ENCODE results near the gene MYLK.

The MYLK gene

GRCh38 chr3:123670743-123671142 is 213.4 kb downstream of the MYLK start:
- Histone ChIP-seq H3K18ac (ENCODE audit: low read length) (no peak overlapping the region), H4K91ac (ENCODE audit: low read depth, low read length, poor library complexity) (no peak overlapping the region), H3K9ac (ENCODE audit: low read depth, low read length, poor library complexity) (no peak overlapping the region), H2BK120ac (ENCODE audit: low read depth, low read length) (no peak overlapping the region), H2AFZ (ENCODE audit: low read length) (no peak overlapping the region), H2BK12ac (ENCODE audit: low read length) (no peak overlapping the region), H3K9me3 (replicated peaks in 1 of 2; ENCODE audit: control insufficient read depth in 2 of 2, insufficient read depth in 1 of 2, low read depth in 1 of 2, low read length in 2 of 2) (no peaks in the 10 kb centered on the region), H3K4me3 (ENCODE audit: low read length in 2 of 2) (no peak overlapping the region), H3K27me3 (ENCODE audit: control insufficient read depth in 3 of 3, insufficient read depth in 3 of 3, low read depth in 1 of 3, low read length in 3 of 3) (no peaks in the 10 kb centered on the region), H2BK5ac (ENCODE audit: low read length) (no peak overlapping the region), H3K4me1 (ENCODE audit: control insufficient read depth in 2 of 2, insufficient read depth in 1 of 2, low read depth in 1 of 2, low read length in 2 of 2) (no peaks in the 10 kb centered on the region), H4K8ac (ENCODE audit: low read depth, low read length) (no peak overlapping the region), H3K4ac (ENCODE audit: low read length) (no peak overlapping the region), H3K36me3 (replicated peaks in 1 of 2; ENCODE audit: control insufficient read depth in 2 of 2, insufficient read depth in 2 of 2, low read length in 2 of 2) (peaks cover 11 to 12% of the 10 kb centered on the region in 2 donors), H3K4me2 (ENCODE audit: insufficient read depth, low read length, poor library complexity, severe bottlenecking) (no peak overlapping the region), H3K23ac (ENCODE audit: low read depth, low read length, poor library complexity) (no peak overlapping the region), H3K14ac (ENCODE audit: low read length) (no peak overlapping the region), H3K79me1 (ENCODE audit: low read depth, low read length) (no peaks in the 10 kb centered on the region), H2AK5ac (ENCODE audit: low read depth, low read length) (no peak overlapping the region), H2BK15ac (ENCODE audit: low read length) (no peak overlapping the region), H3K27ac (replicated peaks; ENCODE audit: low read length) (no peak overlapping the region)
- WGBS, 2 donors (ENCODE audit: extremely low coverage in 2 of 2, insufficient read length in 2 of 2, insufficient replicate concordance in 1 of 2), result no CpG with 5 or more reads among the region's 3 CpGs
- no peak for DNase-seq (ENCODE audit: low spot score)

DNA sequence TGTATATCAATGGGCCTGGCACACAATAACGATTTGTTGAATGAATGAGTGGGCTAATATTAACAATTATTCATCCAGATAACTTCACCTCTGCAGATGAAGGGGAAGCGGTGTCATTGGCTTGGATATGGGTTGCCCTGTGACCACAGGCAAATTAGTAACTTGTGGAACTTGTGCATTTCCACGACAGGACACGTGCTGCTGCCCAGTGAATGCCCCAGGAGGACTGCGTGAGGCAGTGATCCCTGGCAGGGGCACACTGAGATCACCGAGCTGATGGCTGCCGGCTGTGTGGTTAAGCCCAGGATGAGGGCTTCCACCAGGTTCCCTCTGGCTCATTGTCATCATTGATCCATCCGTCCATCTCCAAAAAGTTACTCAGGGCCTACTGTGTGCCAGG is 215.2 kb downstream of the MYLK start:
- no CpG with 5 or more reads among the region's 8 CpGs for WGBS, 2 donors (ENCODE audit: extremely low coverage in 2 of 2, insufficient read length in 2 of 2, insufficient replicate concordance in 1 of 2)
- no peak overlapping the region for H2AFZ ChIP-seq (ENCODE audit: low read length)
- no peak for DNase-seq (ENCODE audit: low spot score)

GRCh38 chr3:123667784-123668183 is 216.3 kb downstream of the MYLK start:
- no CpG with 5 or more reads among the region's 6 CpGs for WGBS, 2 donors (ENCODE audit: extremely low coverage in 2 of 2, insufficient read length in 2 of 2, insufficient replicate concordance in 1 of 2)
- no peaks in the 10 kb centered on the region for H3K79me1 ChIP-seq (ENCODE audit: low read depth, low read length)

More for the DNA sequence above, 215.2 kb downstream of the MYLK start:
- no peak overlapping the region for H3K27ac ChIP-seq (replicated peaks; ENCODE audit: low read length)
- H3K4me1 ChIP-seq (ENCODE audit: control insufficient read depth in 2 of 2, insufficient read depth in 1 of 2, low read depth in 1 of 2, low read length in 2 of 2), result no peaks in the 10 kb centered on the region
- no peak overlapping the region for H3K4ac ChIP-seq (ENCODE audit: low read length)
- no peak overlapping the region for H3K9ac ChIP-seq (ENCODE audit: low read depth, low read length, poor library complexity)
- H4K8ac ChIP-seq (ENCODE audit: low read depth, low read length), result no peak overlapping the region
- H3K18ac ChIP-seq (ENCODE audit: low read length), result no peak overlapping the region
- H3K23ac ChIP-seq (ENCODE audit: low read depth, low read length, poor library complexity), result no peak overlapping the region
- H3K4me2 ChIP-seq (ENCODE audit: insufficient read depth, low read length, poor library complexity, severe bottlenecking), result no peak overlapping the region
- H4K91ac ChIP-seq (ENCODE audit: low read depth, low read length, poor library complexity), result no peak overlapping the region
- H2BK5ac ChIP-seq (ENCODE audit: low read length), result no peak overlapping the region
- no peak overlapping the region for H2BK12ac ChIP-seq (ENCODE audit: low read length)
- no peaks in the 10 kb centered on the region for H3K79me1 ChIP-seq (ENCODE audit: low read depth, low read length)
- no peak overlapping the region for H2BK120ac ChIP-seq (ENCODE audit: low read depth, low read length)
- H3K14ac ChIP-seq (ENCODE audit: low read length), result no peak overlapping the region
- H3K36me3 ChIP-seq (replicated peaks in 1 of 2; ENCODE audit: control insufficient read depth in 2 of 2, insufficient read depth in 2 of 2, low read length in 2 of 2), result peaks cover 12 to 16% of the 10 kb centered on the region in 2 donors
- H2AK5ac ChIP-seq (ENCODE audit: low read depth, low read length), result no peak overlapping the region
- H3K4me3 ChIP-seq (ENCODE audit: low read length in 2 of 2), result no peak overlapping the region
- H2BK15ac ChIP-seq (ENCODE audit: low read length), result no peak overlapping the region
- H3K27me3 ChIP-seq (ENCODE audit: control insufficient read depth in 3 of 3, insufficient read depth in 3 of 3, low read depth in 1 of 3, low read length in 3 of 3), result no peaks in the 10 kb centered on the region
- no peaks in the 10 kb centered on the region for H3K9me3 ChIP-seq (replicated peaks in 1 of 2; ENCODE audit: control insufficient read depth in 2 of 2, insufficient read depth in 1 of 2, low read depth in 1 of 2, low read length in 2 of 2)

GRCh38 chr3:123664753-123665152 is 219.4 kb downstream of the MYLK start:
- Histone ChIP-seq H3K4me2 (ENCODE audit: insufficient read depth, low read length, poor library complexity, severe bottlenecking) (no peak overlapping the region), H2AFZ (ENCODE audit: low read length) (no peak overlapping the region), H3K27me3 (ENCODE audit: control insufficient read depth in 3 of 3, insufficient read depth in 3 of 3, low read depth in 1 of 3, low read length in 3 of 3) (no peaks in the 10 kb centered on the region), H2AK5ac (ENCODE audit: low read depth, low read length) (no peak overlapping the region), H3K4me3 (ENCODE audit: low read length in 2 of 2) (no peak overlapping the region), H4K91ac (ENCODE audit: low read depth, low read length, poor library complexity) (no peak overlapping the region), H3K27ac (replicated peaks; ENCODE audit: low read length) (no peak overlapping the region), H3K23ac (ENCODE audit: low read depth, low read length, poor library complexity) (no peak overlapping the region), H3K9ac (ENCODE audit: low read depth, low read length, poor library complexity) (no peak overlapping the region), H2BK12ac (ENCODE audit: low read length) (no peak overlapping the region), H3K4me1 (ENCODE audit: control insufficient read depth in 2 of 2, insufficient read depth in 1 of 2, low read depth in 1 of 2, low read length in 2 of 2) (peaks cover 2 to 5% of the 10 kb centered on the region in 2 donors), H3K14ac (ENCODE audit: low read length) (no peak overlapping the region), H3K79me1 (ENCODE audit: low read depth, low read length) (no peaks in the 10 kb centered on the region), H2BK15ac (ENCODE audit: low read length) (no peak overlapping the region), H3K18ac (ENCODE audit: low read length) (no peak overlapping the region), H2BK120ac (ENCODE audit: low read depth, low read length) (no peak overlapping the region), H3K36me3 (replicated peaks in 1 of 2; ENCODE audit: control insufficient read depth in 2 of 2, insufficient read depth in 2 of 2, low read length in 2 of 2) (peaks cover 16 to 18% of the 10 kb centered on the region in 2 donors), H3K4ac (ENCODE audit: low read length) (no peak overlapping the region), H3K9me3 (replicated peaks in 1 of 2; ENCODE audit: control insufficient read depth in 2 of 2, insufficient read depth in 1 of 2, low read depth in 1 of 2, low read length in 2 of 2) (no peaks in the 10 kb centered on the region), H4K8ac (ENCODE audit: low read depth, low read length) (no peak overlapping the region), H2BK5ac (ENCODE audit: low read length) (no peak overlapping the region)
- DNase-seq (ENCODE audit: low spot score), result no peak

More at GRCh38 chr3:123667784-123668183, 216.3 kb downstream of the MYLK start:
- no peak for DNase-seq (ENCODE audit: low spot score)
- no peak overlapping the region for H2AK5ac ChIP-seq (ENCODE audit: low read depth, low read length)
- H2BK15ac ChIP-seq (ENCODE audit: low read length), result no peak overlapping the region
- no peak overlapping the region for H2BK120ac ChIP-seq (ENCODE audit: low read depth, low read length)
- no peak overlapping the region for H3K4me3 ChIP-seq (ENCODE audit: low read length in 2 of 2)
- no peaks in the 10 kb centered on the region for H3K27me3 ChIP-seq (ENCODE audit: control insufficient read depth in 3 of 3, insufficient read depth in 3 of 3, low read depth in 1 of 3, low read length in 3 of 3)
- H3K9me3 ChIP-seq (replicated peaks in 1 of 2; ENCODE audit: control insufficient read depth in 2 of 2, insufficient read depth in 1 of 2, low read depth in 1 of 2, low read length in 2 of 2), result no peaks in the 10 kb centered on the region
- no peak overlapping the region for H2BK12ac ChIP-seq (ENCODE audit: low read length)
- no peaks in the 10 kb centered on the region for H3K4me1 ChIP-seq (ENCODE audit: control insufficient read depth in 2 of 2, insufficient read depth in 1 of 2, low read depth in 1 of 2, low read length in 2 of 2)
- H3K9ac ChIP-seq (ENCODE audit: low read depth, low read length, poor library complexity), result no peak overlapping the region
- H3K23ac ChIP-seq (ENCODE audit: low read depth, low read length, poor library complexity), result no peak overlapping the region
- H3K14ac ChIP-seq (ENCODE audit: low read length), result no peak overlapping the region
- H3K18ac ChIP-seq (ENCODE audit: low read length), result no peak overlapping the region
- H3K36me3 ChIP-seq (replicated peaks in 1 of 2; ENCODE audit: control insufficient read depth in 2 of 2, insufficient read depth in 2 of 2, low read length in 2 of 2), result peaks cover 16% of the 10 kb centered on the region in 2 donors
- H4K8ac ChIP-seq (ENCODE audit: low read depth, low read length), result no peak overlapping the region
- no peak overlapping the region for H3K27ac ChIP-seq (replicated peaks; ENCODE audit: low read length)
- H3K4ac ChIP-seq (ENCODE audit: low read length), result no peak overlapping the region
- H2AFZ ChIP-seq (ENCODE audit: low read length), result no peak overlapping the region
- H3K4me2 ChIP-seq (ENCODE audit: insufficient read depth, low read length, poor library complexity, severe bottlenecking), result no peak overlapping the region
- no peak overlapping the region for H4K91ac ChIP-seq (ENCODE audit: low read depth, low read length, poor library complexity)
- no peak overlapping the region for H2BK5ac ChIP-seq (ENCODE audit: low read length)

Measured in neuronal stem cell (in vitro differentiated cells).